DMS79 (cell line): ENCODE data around the gene TIGAR.
A peak's percentile ranks its signal among the peaks of the same experiment; 100 is the strongest.

Experiments used
- DNase-seq: peaks from one replicate; lab custom pipeline; 2025; lab: John Stamatoyannopoulos, UW

The TIGAR gene, protein sequence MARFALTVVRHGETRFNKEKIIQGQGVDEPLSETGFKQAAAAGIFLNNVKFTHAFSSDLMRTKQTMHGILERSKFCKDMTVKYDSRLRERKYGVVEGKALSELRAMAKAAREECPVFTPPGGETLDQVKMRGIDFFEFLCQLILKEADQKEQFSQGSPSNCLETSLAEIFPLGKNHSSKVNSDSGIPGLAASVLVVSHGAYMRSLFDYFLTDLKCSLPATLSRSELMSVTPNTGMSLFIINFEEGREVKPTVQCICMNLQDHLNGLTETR

DNA sequence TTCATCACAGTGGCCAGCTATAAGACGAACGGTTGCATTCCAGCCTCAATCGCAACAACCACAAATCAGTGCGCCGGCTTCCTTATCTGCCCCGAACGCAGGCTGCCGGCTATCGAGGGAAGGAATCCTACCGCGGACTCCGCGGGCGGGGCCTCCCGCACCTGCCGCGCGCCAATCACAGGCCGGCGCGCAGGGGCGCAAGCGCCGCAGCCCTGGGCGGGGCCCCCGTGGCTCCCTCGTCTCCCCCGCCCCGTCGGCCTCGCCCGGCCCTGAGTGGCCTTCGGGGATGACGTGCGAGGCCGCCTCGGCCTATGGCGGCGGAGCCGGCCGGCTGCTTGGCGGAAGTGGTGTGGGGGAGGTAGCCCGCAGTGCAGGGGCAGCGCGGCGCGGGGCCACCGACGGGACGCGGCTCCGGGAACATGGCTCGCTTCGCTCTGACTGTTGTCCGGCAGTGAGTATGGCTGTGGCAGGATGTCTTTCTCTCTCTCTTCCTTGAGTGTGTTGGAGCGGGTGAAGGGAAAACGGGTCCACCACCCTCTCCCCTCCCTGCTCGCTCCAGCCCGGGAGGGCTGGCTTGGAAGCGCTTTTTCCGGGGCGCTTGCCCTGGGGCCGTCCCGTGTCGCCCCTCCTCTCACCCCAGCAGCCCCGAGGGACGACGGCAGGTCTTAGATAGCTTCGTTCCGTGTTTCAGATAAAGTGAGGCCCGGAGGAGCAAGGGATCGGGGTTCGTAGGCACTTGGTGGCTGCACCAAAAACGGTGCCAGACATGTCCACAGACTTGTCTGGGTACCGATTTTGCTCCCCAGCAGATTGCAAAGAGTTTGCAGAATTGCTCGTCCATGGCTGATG, at the start of gene TIGAR:
Gene TIGAR, plus strand, starts transcription at position 361 of the 849 bp plus-strand sequence. Its CDS starts 59 bp downstream, at position 420.
- DNase-seq: peak; percentile 81

DNA sequence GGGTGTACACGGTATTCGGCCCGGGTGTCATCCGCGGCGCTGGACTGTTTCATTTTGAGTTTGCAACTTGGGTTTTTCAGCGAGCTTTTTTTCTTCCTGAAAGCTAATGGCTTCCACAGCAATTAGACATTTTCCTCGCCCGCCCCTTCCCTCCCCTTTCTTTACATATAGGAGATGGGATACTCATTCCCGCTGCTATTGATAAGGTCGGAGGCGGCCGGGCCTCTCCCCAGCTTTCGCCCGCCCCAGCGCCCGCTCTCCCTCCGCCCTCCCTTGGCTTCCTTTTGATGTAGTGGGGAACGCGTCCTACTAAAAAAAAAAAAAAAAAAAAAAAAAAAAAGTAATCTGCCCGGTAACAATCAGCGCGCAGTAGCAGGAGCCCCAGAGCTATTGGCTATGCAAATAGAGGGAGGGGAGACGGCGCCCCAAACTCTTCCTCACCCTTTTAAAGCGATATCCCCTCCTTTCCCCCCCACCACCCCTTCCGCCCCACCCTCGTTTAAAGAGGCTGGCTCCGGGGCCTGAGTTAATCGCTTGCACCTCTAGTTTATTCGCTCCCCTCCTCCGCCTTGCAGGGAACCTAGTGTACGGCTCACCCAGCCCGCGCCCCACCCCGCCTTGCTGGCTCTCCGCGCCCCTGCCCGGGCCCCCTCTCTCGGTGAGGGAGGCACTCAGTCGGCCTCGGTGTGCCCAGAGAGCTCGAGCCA, 49.1 kb upstream of the TIGAR start:
- DNase-seq: no peak

- DNase-seq: no peak
Measured at GRCh38 chr12:4272424-4273272, 48.4 kb upstream of the TIGAR start.

GRCh38 chr12:4273273-4273651, 47.8 kb upstream of the TIGAR start:
- DNase-seq: no peak

DNA sequence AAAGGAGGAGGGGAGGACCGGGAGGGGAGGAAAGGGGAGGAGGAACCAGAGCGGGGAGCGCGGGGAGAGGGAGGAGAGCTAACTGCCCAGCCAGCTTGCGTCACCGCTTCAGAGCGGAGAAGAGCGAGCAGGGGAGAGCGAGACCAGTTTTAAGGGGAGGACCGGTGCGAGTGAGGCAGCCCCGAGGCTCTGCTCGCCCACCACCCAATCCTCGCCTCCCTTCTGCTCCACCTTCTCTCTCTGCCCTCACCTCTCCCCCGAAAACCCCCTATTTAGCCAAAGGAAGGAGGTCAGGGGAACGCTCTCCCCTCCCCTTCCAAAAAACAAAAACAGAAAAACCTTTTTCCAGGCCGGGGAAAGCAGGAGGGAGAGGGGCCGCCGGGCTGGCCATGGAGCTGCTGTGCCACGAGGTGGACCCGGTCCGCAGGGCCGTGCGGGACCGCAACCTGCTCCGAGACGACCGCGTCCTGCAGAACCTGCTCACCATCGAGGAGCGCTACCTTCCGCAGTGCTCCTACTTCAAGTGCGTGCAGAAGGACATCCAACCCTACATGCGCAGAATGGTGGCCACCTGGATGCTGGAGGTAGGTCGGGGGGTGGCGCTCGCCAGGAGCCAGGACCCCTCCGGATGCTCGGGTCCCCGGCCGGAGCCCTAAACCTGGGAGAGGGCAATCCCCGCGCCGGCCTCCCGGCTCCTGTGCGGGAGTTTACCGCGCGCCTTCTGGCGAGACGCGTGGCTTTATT, 47.2 kb upstream of the TIGAR start, which contains the start of gene CCND2:
Gene CCND2, plus strand, starts transcription at position 111 of the 744 bp plus-strand sequence. Its CDS starts 279 bp downstream, at position 390.
- no peak for DNase-seq

DNA sequence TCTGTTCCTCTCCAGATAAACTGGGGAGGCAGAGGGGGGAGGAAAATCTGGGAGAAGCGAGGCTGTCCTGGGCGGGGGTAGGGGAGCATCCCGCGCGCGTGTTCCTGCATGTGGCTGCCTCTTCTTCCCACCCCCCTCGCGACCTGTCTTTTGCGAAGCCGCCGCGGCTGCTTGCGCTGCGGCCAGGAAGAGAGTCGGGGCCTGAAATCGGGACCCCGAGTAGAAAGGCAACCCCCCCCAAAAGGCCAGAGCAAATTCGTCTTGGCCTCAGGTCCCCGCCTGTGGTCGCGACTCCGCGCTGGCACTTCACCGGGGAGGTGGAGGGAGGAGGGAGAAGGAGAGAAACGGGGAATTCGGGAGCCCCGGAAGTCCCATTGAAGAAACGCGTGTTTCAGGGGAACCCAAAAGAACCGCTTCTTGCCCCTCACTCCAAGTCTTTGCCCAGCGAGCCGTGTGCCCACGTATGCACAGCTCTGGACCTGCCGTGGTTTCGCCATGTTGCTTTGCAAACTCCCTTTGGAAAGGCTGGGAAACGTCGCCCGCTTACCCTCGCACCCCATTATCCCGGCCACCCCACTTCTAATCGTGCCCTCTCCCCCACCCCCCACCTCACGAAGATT, 46.5 kb upstream of the TIGAR start:
- DNase-seq: no peak

DNA sequence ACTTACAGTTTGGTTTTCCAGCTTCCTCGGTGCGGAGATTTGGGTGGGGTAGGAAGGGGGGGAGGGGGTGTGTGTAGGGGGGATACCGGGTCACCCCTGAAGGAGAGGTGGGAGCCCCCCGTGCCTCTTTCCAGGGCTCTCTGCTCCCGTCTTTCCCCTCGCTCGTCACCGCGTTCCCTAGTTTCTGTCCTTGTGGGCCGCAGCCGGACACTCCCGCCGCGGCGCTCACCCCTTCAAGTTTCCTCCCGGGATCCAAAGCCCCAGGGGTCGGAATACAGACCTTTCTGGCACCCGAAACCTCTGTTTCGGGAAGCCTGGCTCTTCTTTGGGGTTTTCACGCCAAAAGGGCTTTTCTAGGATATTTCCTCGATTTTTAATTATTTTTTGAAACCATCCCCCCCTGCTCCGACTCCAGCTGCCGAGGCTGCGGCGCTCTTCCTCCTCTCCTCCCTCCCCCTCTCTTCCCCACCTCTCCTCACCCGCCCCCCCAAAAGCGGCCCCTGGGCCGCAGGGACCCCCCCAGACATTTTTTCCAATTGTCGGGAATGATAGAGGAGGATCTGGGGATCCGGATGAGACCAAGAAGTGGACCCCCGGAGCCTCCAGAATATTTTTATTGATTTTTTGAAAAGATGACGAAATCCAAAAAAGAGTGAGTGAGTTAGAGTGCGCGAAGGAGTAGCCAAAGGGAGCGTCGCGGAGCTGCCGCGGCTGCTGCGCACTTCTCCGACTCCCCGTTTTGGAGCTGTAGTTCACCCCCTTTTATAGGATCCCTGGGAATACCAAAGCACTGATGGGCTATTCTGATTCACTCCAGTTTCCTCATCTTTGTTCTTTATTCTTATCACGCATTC, 45.8 kb upstream of the TIGAR start:
- no peak for DNase-seq

- no peak for DNase-seq
Measured at GRCh38 chr12:4275870-4276301, 45.1 kb upstream of the TIGAR start.

- DNase-seq: peak; percentile 80
Measured at GRCh38 chr12:4276524-4277204, 44.3 kb upstream of the TIGAR start.

- no peak for DNase-seq
Measured at GRCh38 chr12:4277205-4277543, 43.8 kb upstream of the TIGAR start.

GRCh38 chr12:4277857-4278256, 43.2 kb upstream of the TIGAR start:
- DNase-seq: no peak

DNA sequence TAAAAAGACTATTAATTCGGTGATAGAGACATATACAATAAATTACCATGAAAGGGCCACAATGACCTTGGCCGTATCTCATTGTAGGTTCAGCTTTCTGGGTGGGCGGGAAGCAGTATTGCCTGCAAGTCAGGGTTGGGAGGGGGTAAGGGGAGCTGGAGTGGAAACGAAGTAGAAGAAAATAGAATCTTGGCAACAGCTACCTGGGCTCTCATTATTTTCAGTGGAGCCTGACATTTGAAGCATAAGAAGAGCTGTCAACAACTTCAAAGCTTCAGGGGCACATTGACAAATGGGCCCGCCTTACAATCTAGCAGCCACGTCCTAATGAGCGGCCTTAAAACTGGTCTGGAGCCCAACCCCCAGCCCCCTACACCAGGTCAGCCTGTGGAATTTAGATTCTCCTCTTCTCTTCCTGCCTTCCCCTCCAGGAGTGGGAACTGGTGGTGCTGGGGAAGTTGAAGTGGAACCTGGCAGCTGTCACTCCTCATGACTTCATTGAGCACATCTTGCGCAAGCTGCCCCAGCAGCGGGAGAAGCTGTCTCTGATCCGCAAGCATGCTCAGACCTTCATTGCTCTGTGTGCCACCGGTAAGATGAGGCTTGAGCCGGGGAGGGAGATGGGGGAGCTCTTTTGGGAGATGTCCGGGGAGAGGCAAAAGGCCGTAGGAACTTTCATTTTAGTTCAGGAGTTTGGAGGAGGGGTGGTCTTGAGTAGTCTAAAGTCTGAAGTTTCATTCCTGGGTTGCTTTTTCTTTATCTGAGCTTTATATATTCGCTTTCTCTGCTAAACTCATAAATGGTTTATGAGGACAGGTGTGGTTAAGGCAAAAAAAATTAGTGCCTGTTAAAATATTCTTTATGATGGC, 42.5 kb upstream of the TIGAR start:
- DNase-seq: peak; percentile 80

DNA sequence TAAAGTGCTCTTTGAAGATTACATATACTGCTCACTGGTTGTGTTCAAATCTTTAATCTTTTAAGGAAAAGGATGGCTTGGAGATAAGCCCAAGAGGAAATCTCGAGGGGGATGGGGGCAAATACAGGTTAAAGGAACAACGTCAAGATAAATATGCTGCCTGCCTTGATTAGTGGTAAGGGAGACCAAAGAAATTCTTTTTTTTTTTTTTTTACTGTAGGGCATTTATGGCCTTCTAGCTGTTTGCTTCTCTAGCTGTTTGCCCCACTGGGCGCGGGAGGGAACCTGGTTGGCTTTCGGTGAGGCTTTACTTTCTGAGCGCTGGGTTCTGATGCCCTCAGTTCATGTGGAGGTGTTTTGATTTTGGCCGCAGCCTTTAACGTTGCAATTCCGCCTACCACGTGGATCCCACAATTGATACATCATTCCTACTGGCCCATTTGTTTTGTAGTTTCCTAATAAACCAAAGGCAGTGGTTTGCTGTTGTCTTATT, 41.8 kb upstream of the TIGAR start:
- no peak for DNase-seq

GRCh38 chr12:4280351-4281163, 40.5 kb upstream of the TIGAR start:
- DNase-seq: no peak

- DNase-seq: no peak
Measured at GRCh38 chr12:4281173-4281654, 39.8 kb upstream of the TIGAR start.

DNA sequence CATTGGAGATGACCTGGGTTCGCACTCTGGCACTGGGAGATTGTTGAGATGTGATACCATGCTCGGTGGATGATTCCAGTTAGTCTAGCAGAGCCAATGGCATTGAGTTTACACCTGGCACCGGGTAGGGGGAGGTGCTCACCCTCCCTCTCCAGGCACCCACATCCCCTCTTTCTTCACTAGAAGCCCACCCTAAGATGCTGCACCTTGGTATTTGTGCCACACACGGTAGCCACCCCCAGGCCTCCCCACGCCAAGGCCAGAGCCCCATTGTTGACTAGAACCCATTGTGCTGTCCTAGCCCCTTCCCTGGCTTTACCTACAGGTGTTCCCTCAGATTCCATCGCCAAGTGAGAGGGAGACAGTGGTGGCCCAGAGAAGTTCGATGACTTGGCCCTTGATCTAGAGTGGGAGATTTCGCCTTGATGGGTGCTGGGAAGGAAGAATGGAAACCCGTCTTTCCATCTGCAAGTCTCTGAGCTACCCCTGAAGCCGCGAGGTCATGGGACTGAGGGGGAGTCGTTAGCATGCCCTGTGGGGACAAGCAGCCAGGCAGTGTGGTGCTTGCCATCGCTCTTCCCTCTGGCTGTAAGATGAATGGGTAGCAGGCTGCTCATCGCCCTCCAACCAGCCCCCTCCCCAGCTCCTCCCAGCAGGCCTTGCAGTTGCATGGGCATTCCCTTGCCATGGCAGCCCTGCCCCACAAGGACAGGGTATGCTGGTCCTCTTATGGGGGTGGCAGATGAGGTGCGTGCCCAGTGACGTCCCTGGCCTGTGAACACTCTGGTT, 38.7 kb upstream of the TIGAR start:
- no peak for DNase-seq
